Stomach (tissue), 9 donors: ENCODE results near the gene NPAS3. TPM values are rescaled to one million over a fixed set of nuclear protein-coding genes. Genes with fewer than 3 reads are reported as not detected.

ENCODE experiments used
- DNase-seq, 2 donors: peaks; one replicate each; pipeline versions ENCODE4 v3.0.0 to v3.0.0-alpha.2; 2013 to 2019
- H3K27ac ChIP-seq, 5 donors: fragments of 200-600 bp in 4 of 5; sonication (generic) in 4 of 5; one replicate each; pipeline ENCODE4 v1.5.1; 2013 to 2019; ENCODE audit warnings: mild to moderate bottlenecking in 1 of 5, moderate library complexity in 1 of 5
- H3K27me3 ChIP-seq, 3 donors: fragments of 200-600 bp; sonication (generic); one replicate each; pipeline ENCODE4 v1.5.1; 2017 to 2019; ENCODE audit warnings: mixed run types in 1 of 3
- H3K36me3 ChIP-seq, 4 donors: fragments of 200-600 bp; sonication (generic); 1 replicate in 3 of 4; 2 replicates in 1 of 4; pipeline ENCODE4 v1.5.1; 2016 to 2019
- H3K4me1 ChIP-seq, 4 donors: fragments of 200-600 bp; sonication (generic); one replicate each; pipeline ENCODE4 v1.5.1; 2016 to 2019
- H3K4me3 ChIP-seq, 4 donors: fragments of 200-600 bp; sonication (generic) in 3 of 4; one replicate each; pipeline ENCODE4 v1.5.1; 2016 to 2019; ENCODE audit warnings: mild to moderate bottlenecking in 1 of 4
- H3K9me3 ChIP-seq, 4 donors: fragments of 200-600 bp; sonication (generic); one replicate each; pipeline ENCODE4 v1.5.1; 2016 to 2019
- EP300 ChIP-seq: sonication (generic); formaldehyde crosslinking; IDR thresholded peaks from one replicate; pipeline ENCODE4 v1.6.1; 2017; ENCODE audit warnings: antibody characterized with exemption
- POLR2A ChIP-seq, 4 donors: fragments of 450-650 bp; IDR thresholded peaks; one replicate each; pipeline ENCODE4 v1.6.1; 2016; ENCODE audit warnings: antibody characterized with exemption in 4 of 4, control low read depth in 2 of 4, mild to moderate bottlenecking in 1 of 4, moderate library complexity in 1 of 4
- POLR2AphosphoS5 ChIP-seq, 3 donors: sonication (generic); formaldehyde crosslinking; IDR thresholded peaks; one replicate each; pipeline ENCODE4 v1.6.1; 2016; ENCODE audit warnings: antibody characterized with exemption in 3 of 3
- WGBS, 5 donors: extraction: QIAGEN DNeasy Blood & Tissue Kit in 3 of 5; methylation state at CpG; one replicate each; pipeline versions ENCODE4 v1.1.5 to v1.1.7; 2013 to 2018; 5-methylcytosine and 5-hydroxymethylcytosine counted together
- intact Hi-C: fragments of 100-400 bp; cut with DNase I; formaldehyde crosslinking; loops from one replicate; pipeline ENCODE4 v1.15.1; 2023; ENCODE audit warnings: low total_unique reads
- polyA plus RNA-seq, 3 donors: library from polyadenylated mRNA; stranded (reverse); fragments of 200-250 nt; gene quantifications; one replicate each; pipeline ENCODE4 v1.2.3, GENCODE V29; 2013
- total RNA-seq, 5 donors: library from RNA; depleted of rRNA; stranded (reverse); fragments of >200 nt; gene quantifications; one replicate each; pipeline versions ENCODE4 v1.1.0 to v1.2.3, GENCODE V29; 2014 to 2016
- TF ChIP-seq, protein P1 (sequence below), 7 experiments: fragments of 450-650 bp in 4 of 7; fragments of 200-600 bp in 3 of 7; sonication (generic) in 3 of 7; IDR thresholded peaks; one replicate each; pipeline ENCODE4 v1.5.1; 2016 to 2019; ENCODE audit warnings: antibody characterized with exemption in 7 of 7, control low read depth in 2 of 7, mild to moderate bottlenecking in 1 of 7
- donor health status: healthy with polysubstance abuse.
- donor health status: Bipolar disorder and iron deficiency.
- donor health status: healthy.

The NPAS3 gene
- total and polyA plus RNA-seq, 8 donors = under 0.01 to 7.9 (median 0.76) TPM; not detected in 1

DNA sequence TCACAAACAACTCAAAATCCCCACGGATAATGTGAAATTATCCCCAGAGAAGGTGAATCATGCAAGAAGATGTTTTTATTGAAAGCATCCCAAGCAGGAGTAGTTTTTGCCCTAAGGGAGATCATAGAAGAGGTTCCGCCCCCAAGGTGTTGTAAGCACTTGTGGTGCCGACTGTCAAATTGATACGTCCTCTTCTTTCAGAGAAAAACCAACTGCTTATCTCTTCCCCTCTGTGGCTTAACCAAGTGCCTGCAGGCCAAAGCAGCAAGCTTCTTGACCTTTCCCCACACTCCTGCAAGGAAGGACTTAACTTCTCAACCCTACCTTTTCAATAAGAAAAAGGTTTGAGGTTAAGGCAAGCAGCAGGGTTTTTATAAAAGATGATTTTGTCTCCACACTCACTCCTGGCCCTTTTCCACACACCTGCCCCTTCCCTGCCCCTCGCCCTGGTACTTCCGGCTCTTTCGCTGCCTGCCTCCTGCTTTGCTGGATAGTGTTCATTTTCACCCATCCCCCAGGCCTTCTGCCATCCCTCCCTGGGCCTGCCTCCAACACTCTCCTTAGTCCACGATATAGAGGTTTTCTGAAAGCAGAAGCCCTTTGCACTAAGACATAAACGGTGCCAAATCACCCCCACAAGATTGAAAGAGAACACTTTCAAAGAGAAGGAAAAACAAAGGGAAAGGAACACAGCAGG lies 897.7 kb downstream of the NPAS3 start:
- WGBS, 5 donors = 42 to 66% (median 61%) methylated on average over 9 of the region's 9 CpGs

DNA sequence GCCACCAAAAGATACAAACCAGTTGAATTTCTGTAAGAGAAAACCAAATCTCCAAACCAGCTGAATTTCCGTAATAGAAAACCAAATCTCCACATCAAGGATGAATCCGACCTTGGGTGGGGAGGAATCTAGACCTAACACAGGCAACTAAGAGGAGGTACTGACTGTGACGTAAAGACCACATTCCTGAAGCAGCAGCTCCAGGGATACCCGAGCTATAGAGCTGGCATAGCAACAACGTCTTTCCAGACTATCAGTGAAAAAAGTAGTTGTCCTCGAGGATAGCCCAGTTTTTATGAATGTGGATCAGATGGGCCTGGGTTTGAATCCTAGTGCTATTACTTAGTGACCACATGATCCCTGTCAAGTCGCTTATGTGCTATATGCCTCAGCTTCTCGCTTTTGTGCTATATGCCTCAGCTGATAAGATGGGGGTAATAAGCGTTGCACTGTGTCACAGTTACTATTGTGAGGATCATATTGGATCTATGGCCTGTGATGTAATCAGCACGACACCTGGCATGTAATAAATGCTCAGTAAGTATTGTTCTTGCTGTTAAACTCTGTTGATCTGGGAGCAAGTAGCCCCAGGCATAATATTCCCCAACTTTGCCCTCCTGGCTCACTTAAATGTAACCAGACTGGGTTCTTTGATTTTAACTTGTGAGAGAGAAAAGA lies 898.4 kb downstream of the NPAS3 start:
- intact Hi-C loops = no loop called here
- no peaks in the 10 kb centered on the region for H3K27me3 ChIP-seq

More for the DNA sequence above, 897.7 kb downstream of the NPAS3 start:
- Histone ChIP-seq H3K27ac (no peak overlapping the region), H3K4me3 (no peak overlapping the region), H3K36me3 (no peaks in the 10 kb centered on the region), H3K4me1 (peaks cover 0 to 24% (median 9%) of the 10 kb centered on the region in 4 donors), H3K9me3 (no peaks in the 10 kb centered on the region), H3K27me3 (no peaks in the 10 kb centered on the region)
- TF ChIP-seq POLR2AphosphoS5 (IDR thresholded peaks at IDR 0.05) = no peak
- TF ChIP-seq, protein P1, sequence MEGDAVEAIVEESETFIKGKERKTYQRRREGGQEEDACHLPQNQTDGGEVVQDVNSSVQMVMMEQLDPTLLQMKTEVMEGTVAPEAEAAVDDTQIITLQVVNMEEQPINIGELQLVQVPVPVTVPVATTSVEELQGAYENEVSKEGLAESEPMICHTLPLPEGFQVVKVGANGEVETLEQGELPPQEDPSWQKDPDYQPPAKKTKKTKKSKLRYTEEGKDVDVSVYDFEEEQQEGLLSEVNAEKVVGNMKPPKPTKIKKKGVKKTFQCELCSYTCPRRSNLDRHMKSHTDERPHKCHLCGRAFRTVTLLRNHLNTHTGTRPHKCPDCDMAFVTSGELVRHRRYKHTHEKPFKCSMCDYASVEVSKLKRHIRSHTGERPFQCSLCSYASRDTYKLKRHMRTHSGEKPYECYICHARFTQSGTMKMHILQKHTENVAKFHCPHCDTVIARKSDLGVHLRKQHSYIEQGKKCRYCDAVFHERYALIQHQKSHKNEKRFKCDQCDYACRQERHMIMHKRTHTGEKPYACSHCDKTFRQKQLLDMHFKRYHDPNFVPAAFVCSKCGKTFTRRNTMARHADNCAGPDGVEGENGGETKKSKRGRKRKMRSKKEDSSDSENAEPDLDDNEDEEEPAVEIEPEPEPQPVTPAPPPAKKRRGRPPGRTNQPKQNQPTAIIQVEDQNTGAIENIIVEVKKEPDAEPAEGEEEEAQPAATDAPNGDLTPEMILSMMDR (IDR thresholded peaks at IDR 0.05) = no peak
- TF ChIP-seq EP300 = no peak
- TF ChIP-seq POLR2A (IDR thresholded peaks at IDR 0.05) = no peak
- peak in 1 of 2 donors; percentile 28 for DNase-seq
- intact Hi-C loops = no loop called here

DNA sequence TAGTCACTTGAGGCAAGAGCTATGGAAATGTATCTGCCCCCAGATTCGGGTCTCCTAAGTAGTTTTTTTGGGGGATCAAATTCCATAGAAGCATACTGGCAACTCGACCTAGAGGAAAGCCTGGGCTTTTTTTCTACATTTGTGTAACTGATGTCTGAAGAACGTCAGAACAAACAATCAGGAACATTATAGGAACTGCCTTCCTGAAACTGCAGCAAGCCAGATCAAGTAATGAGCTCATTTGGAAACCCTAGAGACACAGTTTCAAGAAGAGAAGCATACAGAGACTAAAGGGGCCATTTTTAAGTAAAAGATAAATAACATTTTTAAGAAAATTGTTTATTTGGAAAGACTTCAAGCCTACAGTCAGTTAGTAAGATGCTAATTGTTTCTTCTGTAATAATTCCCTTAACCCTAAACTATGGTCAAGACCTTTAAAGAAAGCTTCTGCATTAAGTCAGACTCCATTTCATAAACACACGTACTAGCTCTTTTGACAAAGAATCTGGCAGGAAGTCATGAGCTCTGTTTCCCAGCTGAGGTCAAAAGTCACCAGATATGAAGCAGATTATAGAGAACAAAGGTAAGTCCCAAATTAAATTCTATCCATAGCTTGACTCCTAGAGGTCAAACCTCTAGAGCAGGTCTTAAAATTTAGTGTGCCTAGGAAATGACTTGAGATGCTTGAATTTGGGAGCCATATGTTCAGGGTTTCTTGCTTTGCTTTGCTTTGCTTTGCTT lies 899.4 kb downstream of the NPAS3 start:
- peaks cover 0 to 24% (median 9%) of the 10 kb centered on the region in 4 donors for H3K4me1 ChIP-seq
- peak in 1 of 2 donors; percentile 38 for DNase-seq
- H3K27me3 ChIP-seq = no peaks in the 10 kb centered on the region
- no peaks in the 10 kb centered on the region for H3K9me3 ChIP-seq
- TF ChIP-seq POLR2A (IDR thresholded peaks at IDR 0.05) (no peak), EP300 (no peak), POLR2AphosphoS5 (IDR thresholded peaks at IDR 0.05) (no peak)
- TF ChIP-seq, protein P1 (IDR thresholded peaks at IDR 0.05) = no peak
- no peak overlapping the region for H3K27ac ChIP-seq
- WGBS, 5 donors = 33 to 49% (median 41%) methylated on average over 4 of the region's 4 CpGs
- no peak overlapping the region for H3K4me3 ChIP-seq
- no peaks in the 10 kb centered on the region for H3K36me3 ChIP-seq
- intact Hi-C loops = no loop called here

More for the DNA sequence above, 898.4 kb downstream of the NPAS3 start:
- no peak overlapping the region for H3K27ac ChIP-seq
- no peak for DNase-seq
- H3K36me3 ChIP-seq = no peaks in the 10 kb centered on the region
- TF ChIP-seq POLR2A (IDR thresholded peaks at IDR 0.05) (no peak), EP300 (no peak), POLR2AphosphoS5 (IDR thresholded peaks at IDR 0.05) (no peak)
- TF ChIP-seq, protein P1 (IDR thresholded peaks at IDR 0.05) = no peak
- H3K4me3 ChIP-seq = no peak overlapping the region
- H3K4me1 ChIP-seq = peaks cover 0 to 24% (median 9%) of the 10 kb centered on the region in 4 donors
- WGBS, 5 donors = 84 to 95% (median 92%) methylated on average over 9 to 10 of the region's 10 CpGs
- H3K9me3 ChIP-seq = no peaks in the 10 kb centered on the region
